Mucosa of rectum (tissue), 2 donors: ENCODE measurements around the gene ZNF445.
"Not testable (repeated sequence)": the region's sequence is repeated elsewhere in the genome, so short reads cannot be mapped to it uniquely, and the experiment has no call there.

Source experiments
- H3K27ac ChIP-seq, 2 donors: one replicate each; pipeline ENCODE4 v1.7.0; 2013; ENCODE audit warnings: inconsistent platforms in 2 of 2, low read depth in 2 of 2, low read length in 2 of 2
- H3K27me3 ChIP-seq, 2 donors: one replicate each; pipeline ENCODE4 v1.7.0; 2013; ENCODE audit warnings: low read length in 2 of 2; ENCODE audit not compliant: control insufficient read depth in 2 of 2, insufficient read depth in 2 of 2
- H3K36me3 ChIP-seq, 2 donors: one replicate each; pipeline ENCODE4 v1.7.0; 2013; ENCODE audit warnings: low read length in 2 of 2; ENCODE audit not compliant: control insufficient read depth in 2 of 2, insufficient read depth in 2 of 2
- H3K4me1 ChIP-seq, 2 donors: one replicate each; pipeline ENCODE4 v1.7.0; 2013; ENCODE audit warnings: low read length in 2 of 2, mild to moderate bottlenecking in 1 of 2; ENCODE audit not compliant: control insufficient read depth in 2 of 2, insufficient read depth in 2 of 2
- H3K4me3 ChIP-seq, 2 donors: one replicate each; pipeline ENCODE4 v1.7.0; 2013; ENCODE audit warnings: low read length in 2 of 2
- H3K9ac ChIP-seq, 2 donors: one replicate each; pipeline ENCODE4 v1.7.0; 2013; ENCODE audit warnings: low read length in 2 of 2, low read depth in 1 of 2, mild to moderate bottlenecking in 1 of 2
- H3K9me3 ChIP-seq, 2 donors: one replicate each; pipeline ENCODE4 v1.7.0; 2013; ENCODE audit warnings: low read length in 2 of 2; ENCODE audit not compliant: control insufficient read depth in 2 of 2
- donor health status: healthy.
- donor health status: Normal muscosa, but diverticular disease.

The ZNF445 gene

GRCh38 chr3:44464920-44465319 lies 12.6 kb downstream of the ZNF445 start:
- not testable (repeated sequence) for H3K4me3 ChIP-seq, H3K27ac ChIP-seq, H3K27me3 ChIP-seq, H3K9ac ChIP-seq, H3K9me3 ChIP-seq, H3K4me1 ChIP-seq
- H3K36me3 ChIP-seq, result peaks cover 7 to 22% of the 10 kb centered on the region in 2 donors

- H3K27me3 ChIP-seq, result no peaks in the 10 kb centered on the region
- no peak overlapping the region for H3K27ac ChIP-seq
- H3K9me3 ChIP-seq, result peaks cover 9% of the 10 kb centered on the region in 2 donors
- peaks cover 0 to 3% of the 10 kb centered on the region in 2 donors for H3K4me1 ChIP-seq
- H3K36me3 ChIP-seq, result peaks cover 5 to 22% of the 10 kb centered on the region in 2 donors
- no peak overlapping the region for H3K9ac ChIP-seq
- no peak overlapping the region for H3K4me3 ChIP-seq
Observed at GRCh38 chr3:44464509-44464908, 13.0 kb downstream of the ZNF445 start.

- not testable (repeated sequence) for H3K27me3 ChIP-seq, H3K9me3 ChIP-seq, H3K4me3 ChIP-seq, H3K27ac ChIP-seq, H3K4me1 ChIP-seq, H3K9ac ChIP-seq
- peaks cover 22 to 40% of the 10 kb centered on the region in 2 donors for H3K36me3 ChIP-seq
Observed at GRCh38 chr3:44460050-44460449, 17.4 kb downstream of the ZNF445 start.

- Histone ChIP-seq H3K9ac (no peak overlapping the region), H3K9me3 (no peaks in the 10 kb centered on the region), H3K27me3 (no peaks in the 10 kb centered on the region), H3K4me1 (no peaks in the 10 kb centered on the region), H3K27ac (no peak overlapping the region), H3K4me3 (no peak overlapping the region), H3K36me3 (peaks cover 37 to 46% of the 10 kb centered on the region in 2 donors)
Observed at GRCh38 chr3:44455318-44455717, 22.2 kb downstream of the ZNF445 start.

GRCh38 chr3:44454258-44454657 lies 23.2 kb downstream of the ZNF445 start:
- Histone ChIP-seq H3K4me1 (no peaks in the 10 kb centered on the region), H3K9ac (no peak overlapping the region), H3K36me3 (peaks cover 46 to 56% of the 10 kb centered on the region in 2 donors), H3K27ac (no peak overlapping the region), H3K4me3 (no peak overlapping the region), H3K9me3 (no peaks in the 10 kb centered on the region), H3K27me3 (no peaks in the 10 kb centered on the region)

- Histone ChIP-seq H3K9ac (no peak overlapping the region), H3K4me1 (no peaks in the 10 kb centered on the region), H3K27me3 (no peaks in the 10 kb centered on the region), H3K4me3 (no peak overlapping the region), H3K27ac (no peak overlapping the region), H3K36me3 (peaks cover 67 to 73% of the 10 kb centered on the region in 2 donors), H3K9me3 (peaks cover 0 to 2% of the 10 kb centered on the region in 2 donors)
Observed at GRCh38 chr3:44451441-44451840, 26.0 kb downstream of the ZNF445 start.

- H3K9me3 ChIP-seq, result peaks cover 0 to 2% of the 10 kb centered on the region in 2 donors
- no peaks in the 10 kb centered on the region for H3K4me1 ChIP-seq
- peaks cover 48 to 63% of the 10 kb centered on the region in 2 donors for H3K36me3 ChIP-seq
- H3K4me3 ChIP-seq, result no peak overlapping the region
- no peaks in the 10 kb centered on the region for H3K27me3 ChIP-seq
- no peak overlapping the region for H3K27ac ChIP-seq
- H3K9ac ChIP-seq, result no peak overlapping the region
Observed at GRCh38 chr3:44446929-44447328, 30.5 kb downstream of the ZNF445 start.

- no peaks in the 10 kb centered on the region for H3K27me3 ChIP-seq
- peaks cover 46 to 57% of the 10 kb centered on the region in 2 donors for H3K36me3 ChIP-seq
- H3K27ac ChIP-seq, result no peak overlapping the region
- H3K4me1 ChIP-seq, result peaks cover 0 to under 1% of the 10 kb centered on the region in 2 donors
- H3K9me3 ChIP-seq, result peaks cover 0 to 2% of the 10 kb centered on the region in 2 donors
- no peak overlapping the region for H3K4me3 ChIP-seq
- no peak overlapping the region for H3K9ac ChIP-seq
Observed at GRCh38 chr3:44445786-44446185, 31.7 kb downstream of the ZNF445 start.

GRCh38 chr3:44444896-44445691 lies 32.4 kb downstream of the ZNF445 start:
- Histone ChIP-seq H3K9ac (no peak overlapping the region), H3K36me3 (peaks cover 39 to 50% of the 10 kb centered on the region in 2 donors), H3K27ac (no peak overlapping the region), H3K4me1 (peaks cover 4 to 6% of the 10 kb centered on the region in 2 donors), H3K9me3 (peaks cover 0 to 2% of the 10 kb centered on the region in 2 donors), H3K4me3 (no peak overlapping the region), H3K27me3 (no peaks in the 10 kb centered on the region)

GRCh38 chr3:44444437-44444836 lies 33.0 kb downstream of the ZNF445 start:
- Histone ChIP-seq H3K9me3 (peaks cover 0 to 2% of the 10 kb centered on the region in 2 donors), H3K27me3 (no peaks in the 10 kb centered on the region), H3K27ac (no peak overlapping the region), H3K4me1 (peaks cover 6 to 12% of the 10 kb centered on the region in 2 donors), H3K4me3 (no peak overlapping the region), H3K9ac (no peak overlapping the region), H3K36me3 (peaks cover 33 to 43% of the 10 kb centered on the region in 2 donors)
